Fibroblast of villous mesenchyme (primary cell): ENCODE measurements around the gene MPRIP. TPM values are rescaled to one million over a fixed set of nuclear protein-coding genes. Genes with fewer than 3 reads are reported as not detected.
A peak's percentile ranks its signal among the peaks of the same experiment; 100 is the strongest.

Experiments used
- DNase-seq: peaks from one replicate; pipeline ENCODE4 v3.0.0-alpha.2; 2010; ENCODE audit warnings: low read depth
- H3K4me3 ChIP-seq: 2 replicates; pipeline ENCODE4 v1.5.1; 2011; ENCODE audit warnings: low read depth, mild to moderate bottlenecking, low read length
- total RNA-seq: library from RNA; depleted of rRNA; stranded (reverse); fragments of >200 nt; gene quantifications from 2 replicates; pipeline ENCODE4 v1.2.3, GENCODE V29; 2012
- TF ChIP-seq, protein P1 (sequence below): IDR thresholded peaks from 2 replicates; pipeline ENCODE4 v1.5.1; 2012; ENCODE audit warnings: low read depth, mild to moderate bottlenecking, low read length; ENCODE audit not compliant: insufficient read depth

The MPRIP gene
- total RNA-seq, 1 donor, result 178 TPM

DNA sequence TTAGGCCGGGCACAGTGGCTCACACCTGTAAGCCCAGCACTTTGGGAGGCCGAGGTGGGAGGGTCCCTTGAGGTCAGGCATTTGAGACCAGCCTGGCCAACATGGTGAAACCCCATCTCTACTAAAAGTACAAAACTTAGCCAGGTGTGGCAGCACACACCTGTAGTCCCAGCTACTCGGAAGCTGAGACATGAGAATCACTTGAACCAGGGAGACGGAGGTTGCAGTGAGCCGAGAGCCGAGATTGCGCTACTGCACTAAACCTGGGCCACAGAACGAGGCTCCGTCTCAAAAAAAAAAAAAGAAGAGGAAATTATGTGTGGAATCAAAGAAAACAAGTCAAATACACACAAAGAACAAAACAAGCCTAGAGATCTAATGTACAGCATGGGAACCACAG is 16.1 kb upstream of the MPRIP start:
- DNase-seq, result no peak
- TF ChIP-seq, protein P1, sequence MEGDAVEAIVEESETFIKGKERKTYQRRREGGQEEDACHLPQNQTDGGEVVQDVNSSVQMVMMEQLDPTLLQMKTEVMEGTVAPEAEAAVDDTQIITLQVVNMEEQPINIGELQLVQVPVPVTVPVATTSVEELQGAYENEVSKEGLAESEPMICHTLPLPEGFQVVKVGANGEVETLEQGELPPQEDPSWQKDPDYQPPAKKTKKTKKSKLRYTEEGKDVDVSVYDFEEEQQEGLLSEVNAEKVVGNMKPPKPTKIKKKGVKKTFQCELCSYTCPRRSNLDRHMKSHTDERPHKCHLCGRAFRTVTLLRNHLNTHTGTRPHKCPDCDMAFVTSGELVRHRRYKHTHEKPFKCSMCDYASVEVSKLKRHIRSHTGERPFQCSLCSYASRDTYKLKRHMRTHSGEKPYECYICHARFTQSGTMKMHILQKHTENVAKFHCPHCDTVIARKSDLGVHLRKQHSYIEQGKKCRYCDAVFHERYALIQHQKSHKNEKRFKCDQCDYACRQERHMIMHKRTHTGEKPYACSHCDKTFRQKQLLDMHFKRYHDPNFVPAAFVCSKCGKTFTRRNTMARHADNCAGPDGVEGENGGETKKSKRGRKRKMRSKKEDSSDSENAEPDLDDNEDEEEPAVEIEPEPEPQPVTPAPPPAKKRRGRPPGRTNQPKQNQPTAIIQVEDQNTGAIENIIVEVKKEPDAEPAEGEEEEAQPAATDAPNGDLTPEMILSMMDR, result no peak
- H3K4me3 ChIP-seq, result no peak overlapping the region

DNA sequence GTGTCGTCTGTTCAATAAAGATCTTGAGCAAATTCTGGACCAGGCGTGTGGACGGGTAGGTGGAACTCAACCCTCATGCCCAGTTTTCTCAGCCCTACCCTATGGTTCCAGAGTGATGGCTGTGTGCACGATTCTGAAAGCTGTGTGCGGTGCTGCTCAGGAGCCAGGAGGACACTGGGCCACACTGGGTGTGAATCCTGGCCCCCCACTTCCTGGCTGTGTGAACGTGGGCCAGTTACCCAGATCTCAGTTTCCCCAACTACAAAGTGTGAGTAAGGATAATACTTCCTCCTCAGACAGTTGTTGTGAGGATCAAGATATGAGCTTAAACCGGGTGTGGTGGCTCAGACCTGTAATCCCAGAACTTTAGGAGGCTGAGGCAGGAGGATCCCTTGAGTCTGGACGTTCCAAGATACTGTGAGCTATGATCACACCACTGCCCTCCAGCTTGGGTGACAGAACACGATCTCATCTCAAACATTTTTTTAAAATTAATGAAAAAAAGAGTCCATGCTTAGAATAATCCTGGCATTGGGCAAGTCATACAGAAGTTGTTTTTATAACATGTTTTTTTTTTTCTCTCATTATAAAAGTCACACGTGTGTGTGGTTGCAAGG is 14.7 kb upstream of the MPRIP start:
- TF ChIP-seq, protein P1, result no peak
- no peak for DNase-seq
- no peak overlapping the region for H3K4me3 ChIP-seq

DNA sequence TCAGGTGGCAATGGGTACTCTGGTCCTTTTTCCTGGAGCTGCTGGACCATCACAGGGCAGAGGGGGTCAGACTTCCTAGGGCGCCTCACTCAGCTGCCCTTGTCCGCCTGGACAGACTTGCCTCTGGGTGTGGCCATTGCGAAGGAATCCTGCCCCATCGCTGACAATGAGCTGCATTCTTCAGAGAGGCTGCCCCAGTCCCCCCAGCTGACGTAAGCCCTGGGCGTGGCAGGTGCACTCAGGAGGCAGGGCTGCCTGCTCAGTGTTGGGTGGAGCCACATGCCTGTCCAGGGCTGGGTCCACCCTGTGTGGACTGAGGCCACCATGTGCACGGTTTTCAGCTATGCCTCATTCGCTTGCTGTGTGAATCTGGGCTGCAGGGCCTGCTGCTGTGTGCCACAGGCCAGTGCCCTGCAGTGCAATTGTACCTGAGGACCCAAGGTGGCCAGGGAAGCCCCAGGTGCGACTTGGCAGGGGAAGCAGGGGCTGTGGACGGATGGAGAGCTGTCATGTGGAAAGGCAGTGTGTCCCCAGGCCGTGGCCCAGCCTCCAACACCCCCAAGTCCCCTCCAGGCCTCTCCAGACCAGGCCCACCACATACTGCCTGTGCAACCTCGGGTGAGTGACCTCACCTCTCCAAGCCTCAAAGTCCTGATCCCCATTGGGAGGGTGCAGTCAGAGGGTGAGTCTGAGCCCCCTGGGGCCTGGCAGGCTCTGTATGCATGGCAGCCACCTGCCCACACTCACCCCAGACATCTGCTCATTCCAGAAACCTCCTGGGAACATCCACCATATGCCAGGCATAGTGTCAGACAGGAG is 14.0 kb upstream of the MPRIP start:
- no peak overlapping the region for H3K4me3 ChIP-seq
- TF ChIP-seq, protein P1, result peak; percentile 4
- peak; percentile 83 for DNase-seq

DNA sequence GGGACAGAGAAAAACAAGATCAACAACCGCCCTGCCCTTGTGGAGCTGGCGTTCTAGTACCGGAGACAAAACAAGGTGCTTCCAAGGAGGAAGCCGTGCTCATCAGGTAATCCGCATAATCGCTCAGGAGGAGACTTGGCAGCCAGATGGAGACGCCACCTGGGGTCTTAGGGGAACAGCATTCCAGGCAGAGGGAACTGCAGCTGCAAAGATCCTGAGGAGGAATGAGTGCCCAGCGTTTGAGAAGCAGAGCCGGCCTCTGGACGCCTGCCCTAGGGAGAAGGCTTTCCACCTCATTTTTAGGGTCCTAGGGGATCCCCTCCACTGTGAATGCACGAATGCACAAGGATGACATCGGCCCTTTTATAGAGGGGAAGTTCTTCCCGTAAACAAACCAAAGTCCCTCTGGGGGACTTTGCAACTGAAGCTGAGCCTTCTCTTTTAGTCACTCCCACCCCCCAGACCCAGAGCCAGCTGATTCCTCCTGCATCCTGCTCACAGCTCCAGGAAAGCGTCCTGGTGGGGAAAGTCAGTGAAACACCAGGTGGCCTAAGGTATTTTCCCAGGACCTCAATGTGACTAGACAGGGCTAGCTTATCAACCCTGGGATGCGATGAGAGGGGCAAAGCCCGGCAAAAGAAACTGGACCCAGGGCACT is 13.2 kb upstream of the MPRIP start:
- no peak overlapping the region for H3K4me3 ChIP-seq
- no peak for DNase-seq
- TF ChIP-seq, protein P1, result no peak

DNA sequence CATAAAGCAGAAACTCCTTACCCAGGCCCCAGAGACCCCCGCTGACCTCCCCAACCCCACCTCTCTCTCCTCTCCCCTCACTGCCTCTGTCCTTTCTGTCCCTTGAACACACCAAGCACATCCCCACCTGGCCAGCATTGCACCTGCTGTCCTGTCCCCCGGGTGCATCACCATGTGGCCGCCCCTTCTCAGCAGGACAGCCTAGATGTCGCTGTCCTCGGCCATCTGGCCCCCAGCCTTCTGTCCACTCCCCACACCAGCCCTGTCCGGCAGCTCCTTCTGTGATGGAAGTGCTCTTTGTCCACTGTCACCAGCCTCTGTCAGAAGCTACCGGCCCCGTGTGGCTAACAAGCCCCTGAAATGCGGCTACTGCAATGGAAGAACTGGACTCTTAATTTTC is 12.3 kb upstream of the MPRIP start:
- no peak for DNase-seq
- TF ChIP-seq, protein P1, result no peak
- H3K4me3 ChIP-seq, result no peak overlapping the region

DNA sequence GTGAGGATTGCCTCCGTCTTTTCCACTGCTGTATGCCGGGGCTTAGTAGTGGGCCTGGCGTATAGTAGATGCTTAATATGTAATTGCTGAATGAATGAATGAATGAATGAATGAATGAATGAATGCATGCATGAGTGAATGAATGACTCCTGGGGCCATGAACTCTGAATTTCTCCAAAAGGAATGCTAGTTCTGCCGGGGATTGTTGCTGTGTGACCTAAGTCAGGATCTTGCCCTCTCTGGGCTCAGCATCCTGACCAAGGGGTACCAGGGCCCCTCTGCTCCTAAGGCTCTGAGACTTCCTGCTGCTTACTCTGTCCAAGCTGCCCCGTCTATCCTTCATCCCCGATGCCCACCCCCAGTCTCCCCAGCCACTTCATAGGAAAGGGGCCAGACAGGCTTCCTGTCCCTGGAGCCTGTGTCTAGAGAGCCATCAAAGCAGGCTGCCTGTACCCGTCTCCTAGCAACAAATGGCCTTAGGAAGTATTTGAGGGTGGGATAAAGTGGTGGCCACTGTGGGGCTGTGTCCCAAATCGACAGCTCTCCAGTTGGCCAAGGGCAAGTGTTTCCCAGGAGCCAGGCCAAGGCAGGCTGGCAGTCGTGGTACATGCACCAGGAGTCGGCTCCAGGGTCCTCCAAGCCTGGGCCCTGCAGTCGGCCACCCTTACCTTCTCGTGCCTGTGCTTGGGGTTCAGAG is 11.6 kb upstream of the MPRIP start:
- DNase-seq, result no peak
- no peak overlapping the region for H3K4me3 ChIP-seq
- TF ChIP-seq, protein P1, result no peak
